Right cardiac atrium (tissue), 5 donors: Measurements from ENCODE around the gene CDK14. TPM values are rescaled to one million over a fixed set of nuclear protein-coding genes. Genes with fewer than 3 reads are reported as not detected.

Experiments
- ATAC-seq, 2 donors: fragments of 200-7000 bp; cut with Tn5 transposase; one replicate each; pipeline versions ENCODE4 v1.8.0 to v1.9.1; 2020; ENCODE audit warnings: moderate library complexity in 2 of 2, mild to moderate bottlenecking in 1 of 2
- DNase-seq, 3 donors: peaks; one replicate each; pipeline ENCODE4 v3.0.0-alpha.2; 2020
- H3K27ac ChIP-seq: one replicate; pipeline ENCODE4 v1.5.1; 2013; ENCODE audit warnings: mild to moderate bottlenecking, low read length, control low read depth, moderate library complexity
- H3K27me3 ChIP-seq: one replicate; pipeline ENCODE4 v1.6.1; 2013; ENCODE audit not compliant: control insufficient read depth, insufficient read depth
- H3K4me1 ChIP-seq: one replicate; pipeline ENCODE4 v1.6.1; 2013; ENCODE audit warnings: low read length; ENCODE audit not compliant: control insufficient read depth, insufficient read depth
- H3K4me3 ChIP-seq: one replicate; pipeline ENCODE4 v1.5.1; 2013; ENCODE audit warnings: low read length, control low read depth
- H3K9me3 ChIP-seq: one replicate; pipeline ENCODE4 v1.6.1; 2013; ENCODE audit warnings: low read length; ENCODE audit not compliant: control insufficient read depth
- WGBS: extraction: QIAGEN DNeasy Blood & Tissue Kit; methylation state at CpG from one replicate; pipeline ENCODE4 v1.1.7; 2013; 5-methylcytosine and 5-hydroxymethylcytosine counted together
- intact Hi-C, 4 donors: fragments of 100-400 bp; cut with DNase I; formaldehyde crosslinking; loops; one replicate each; pipeline versions ENCODE4 v1.11.0 to v1.14.0; 2022 to 2023
- polyA plus RNA-seq: library from polyadenylated mRNA; stranded (reverse); fragments of 200-250 nt; gene quantifications from one replicate; pipeline ENCODE4 v1.2.3, GENCODE V29; 2013
- total RNA-seq, 4 donors: library from RNA; stranded (reverse); fragmentation: NEBNext Ultra II Directional; extraction: Animal tissue kit (Norgen Biotek cat#: 25700); gene quantifications; one replicate each; pipeline ENCODE4 v1.2.1, GENCODE V29; 2021
- donor health status: healthy with polysubstance abuse.
- donor health status: DM: no; HTN: yes; CAD: no.
- donor health status: DM: no; HTN: no; CAD: no.
- donor health status: DM: no; HTN: yes; CAD: no; lungs with severe emphysema.
- donor health status: DM: yes; HTN: yes; CAD: no.

Gene CDK14
- total and polyA plus RNA-seq, 5 donors = 10.7 to 93.1 (median 59.6) TPM

- H3K4me3 ChIP-seq = no peak overlapping the region
- H3K27ac ChIP-seq = peak overlapping the region; percentile 95
- DNase-seq (no peak), ATAC-seq (peak; percentile 90 to 94)
- no peaks in the 10 kb centered on the region for H3K9me3 ChIP-seq
- H3K27me3 ChIP-seq = no peaks in the 10 kb centered on the region
- H3K4me1 ChIP-seq = peaks cover 9% of the 10 kb centered on the region
- intact Hi-C loops = no loop called here
- WGBS = 32% methylated on average over 6 of the region's 6 CpGs
Measured at GRCh38 chr7:90661290-90662151, 65.4 kb downstream of the CDK14 start.

- 27% methylated on average over 3 of the region's 3 CpGs for WGBS
- intact Hi-C loops = no loop called here
- no peaks in the 10 kb centered on the region for H3K27me3 ChIP-seq
- peaks cover 9% of the 10 kb centered on the region for H3K4me1 ChIP-seq
- no peak for ATAC-seq
- DNase-seq = no peak
- H3K9me3 ChIP-seq = no peaks in the 10 kb centered on the region
- H3K27ac ChIP-seq = peak overlapping the region; percentile 47
- no peak overlapping the region for H3K4me3 ChIP-seq
Measured at GRCh38 chr7:90663176-90663575, 67.1 kb downstream of the CDK14 start.

- H3K27ac ChIP-seq = peak overlapping the region; percentile 70
- H3K4me1 ChIP-seq = peaks cover 6% of the 10 kb centered on the region
- H3K27me3 ChIP-seq = no peaks in the 10 kb centered on the region
- no peak overlapping the region for H3K4me3 ChIP-seq
- ATAC-seq (peak in 1 of 2 donors; percentile 44), DNase-seq (peak in 2 of 3 donors; percentile 75 to 81)
- no peaks in the 10 kb centered on the region for H3K9me3 ChIP-seq
- intact Hi-C loops = no loop called here
- 44% methylated on average over 4 of the region's 4 CpGs for WGBS
Measured at GRCh38 chr7:90666186-90666585, 70.1 kb downstream of the CDK14 start.

GRCh38 chr7:90668992-90669391, 72.9 kb downstream of the CDK14 start:
- DNase-seq (no peak), ATAC-seq (no peak)
- H3K27me3 ChIP-seq = no peaks in the 10 kb centered on the region
- H3K4me1 ChIP-seq = peaks cover 3% of the 10 kb centered on the region
- H3K4me3 ChIP-seq = no peak overlapping the region
- intact Hi-C loops = no loop called here
- no peaks in the 10 kb centered on the region for H3K9me3 ChIP-seq
- 83% methylated on average over 2 of the region's 2 CpGs for WGBS
- H3K27ac ChIP-seq = no peak overlapping the region

- Histone ChIP-seq H3K4me1 (peaks cover 3% of the 10 kb centered on the region), H3K27me3 (no peaks in the 10 kb centered on the region), H3K27ac (no peak overlapping the region), H3K4me3 (no peak overlapping the region), H3K9me3 (no peaks in the 10 kb centered on the region)
- intact Hi-C loops = no loop called here
- DNase-seq (no peak), ATAC-seq (no peak)
- WGBS = 30% methylated on average over 1 of the region's 1 CpG
Measured at GRCh38 chr7:90669492-90669891, 73.4 kb downstream of the CDK14 start.

GRCh38 chr7:90671571-90671970, 75.5 kb downstream of the CDK14 start:
- H3K9me3 ChIP-seq = no peaks in the 10 kb centered on the region
- H3K27me3 ChIP-seq = no peaks in the 10 kb centered on the region
- H3K4me1 ChIP-seq = peaks cover 2% of the 10 kb centered on the region
- no peak overlapping the region for H3K4me3 ChIP-seq
- WGBS = 70% methylated on average over 2 of the region's 2 CpGs
- intact Hi-C loops = no loop called here
- H3K27ac ChIP-seq = no peak overlapping the region
- ATAC-seq (no peak), DNase-seq (no peak)

GRCh38 chr7:90672210-90672609, 76.1 kb downstream of the CDK14 start:
- ATAC-seq = no peak
- WGBS = 83% methylated on average over 2 of the region's 2 CpGs
- peaks cover 2% of the 10 kb centered on the region for H3K4me1 ChIP-seq
- H3K27ac ChIP-seq = no peak overlapping the region
- intact Hi-C loops = no loop called here
- no peaks in the 10 kb centered on the region for H3K27me3 ChIP-seq
- H3K4me3 ChIP-seq = no peak overlapping the region
- H3K9me3 ChIP-seq = no peaks in the 10 kb centered on the region
- no peak for DNase-seq

- Histone ChIP-seq H3K4me3 (no peak overlapping the region), H3K4me1 (peaks cover 8% of the 10 kb centered on the region), H3K27me3 (no peaks in the 10 kb centered on the region), H3K9me3 (no peaks in the 10 kb centered on the region), H3K27ac (no peak overlapping the region)
- WGBS = 72% methylated on average over 1 of the region's 1 CpG
- ATAC-seq (no peak), DNase-seq (no peak)
- intact Hi-C loops = no loop called here
Measured at GRCh38 chr7:90674625-90675024, 78.5 kb downstream of the CDK14 start.

- no peaks in the 10 kb centered on the region for H3K9me3 ChIP-seq
- no peak overlapping the region for H3K27ac ChIP-seq
- ATAC-seq (no peak), DNase-seq (no peak)
- no peaks in the 10 kb centered on the region for H3K27me3 ChIP-seq
- intact Hi-C loops = no loop called here
- no peak overlapping the region for H3K4me3 ChIP-seq
- WGBS = 93% methylated on average over 3 of the region's 3 CpGs
- H3K4me1 ChIP-seq = peaks cover 8% of the 10 kb centered on the region
Measured at GRCh38 chr7:90675982-90676381, 79.9 kb downstream of the CDK14 start.

- 49% methylated on average over 10 of the region's 10 CpGs for WGBS
- ATAC-seq = peak in 1 of 2 donors; percentile 32
- peak in 1 of 3 donors; percentile 9 for DNase-seq
- Histone ChIP-seq H3K4me1 (peaks cover 8% of the 10 kb centered on the region), H3K9me3 (no peaks in the 10 kb centered on the region), H3K27ac (peak overlapping the region; percentile 7), H3K4me3 (no peak overlapping the region), H3K27me3 (no peaks in the 10 kb centered on the region)
- intact Hi-C loops = no loop called here
Measured at GRCh38 chr7:90677486-90678404, 81.6 kb downstream of the CDK14 start.

GRCh38 chr7:90678986-90679385, 82.9 kb downstream of the CDK14 start:
- WGBS = 62% methylated on average over 3 of the region's 3 CpGs
- no peaks in the 10 kb centered on the region for H3K9me3 ChIP-seq

More at GRCh38 chr7:90678986-90679385, 82.9 kb downstream of the CDK14 start:
- Histone ChIP-seq H3K4me3 (no peak overlapping the region), H3K27me3 (no peaks in the 10 kb centered on the region), H3K27ac (no peak overlapping the region), H3K4me1 (peaks cover 8% of the 10 kb centered on the region)
- ATAC-seq = no peak
- intact Hi-C loops = no loop called here
- DNase-seq = no peak
